ENCODE results near the gene PPCDC. TPM values are rescaled to one million over a fixed set of nuclear protein-coding genes. Genes with fewer than 3 reads are reported as not detected.

The PPCDC gene
- total RNA-seq, 3 donors from 2014 or later, result 12.4 to 18.9 (median 18.2) TPM

DNA sequence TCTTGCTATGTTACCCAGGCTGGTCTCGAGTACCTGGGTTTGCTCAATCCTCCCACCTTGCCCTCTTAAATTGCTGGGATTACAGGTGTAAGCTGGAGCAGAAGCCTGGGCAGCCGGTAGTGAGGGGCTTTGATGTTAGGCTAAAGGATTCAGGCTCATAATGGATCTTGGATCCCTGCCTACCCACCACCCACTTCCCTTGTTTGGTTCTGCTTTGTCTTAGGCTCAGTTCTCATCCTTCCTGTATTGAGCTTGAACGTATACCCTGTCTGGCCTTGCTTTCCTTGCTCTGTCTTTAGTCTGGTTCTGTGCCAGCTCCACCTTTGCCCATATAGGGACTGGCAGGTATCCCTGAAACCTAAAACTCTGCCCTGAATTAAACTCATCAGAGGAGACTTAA is 1.7 kb downstream of the PPCDC start:
- intact Hi-C loops (cut with DNase I, micrococcal nuclease), result loop anchor here (5.0 kb wide), 2 partner anchors 177 to 182 kb away; partner anchors contain the start of gene C15orf39 (in 1 of the 2)
- no peak overlapping the region for H3K4me3 ChIP-seq
- H3K4me1 ChIP-seq (ENCODE audit: low read depth), result peaks cover 20% of the 10 kb centered on the region
- no peaks in the 10 kb centered on the region for H3K36me3 ChIP-seq (ENCODE audit: low read depth)
- H3K9me3 ChIP-seq, result no peaks in the 10 kb centered on the region
- ATAC-seq, result no peak
- TF ChIP-seq CTCF (IDR thresholded peaks at IDR 0.05), result no peak
- peak in 1 of 3 donors; percentile 32 for DNase-seq

- no peak for TF ChIP-seq CTCF (IDR thresholded peaks at IDR 0.05)
- DNase-seq, result no peak
- ATAC-seq, result no peak
- H3K9me3 ChIP-seq, result no peaks in the 10 kb centered on the region
- H3K4me3 ChIP-seq, result no peak overlapping the region
- no peaks in the 10 kb centered on the region for H3K36me3 ChIP-seq (ENCODE audit: low read depth)
- intact Hi-C loops (cut with DNase I, micrococcal nuclease), result loop anchor here (5.0 kb wide), 2 partner anchors 177 to 182 kb away; partner anchors contain the start of gene C15orf39 (in 1 of the 2)
- peaks cover 20% of the 10 kb centered on the region for H3K4me1 ChIP-seq (ENCODE audit: low read depth)
Observed at GRCh38 chr15:75025548-75026260, 2.3 kb downstream of the PPCDC start.

- Histone ChIP-seq H3K4me3 (no peak overlapping the region), H3K9me3 (no peaks in the 10 kb centered on the region), H3K36me3 (ENCODE audit: low read depth) (no peaks in the 10 kb centered on the region), H3K4me1 (ENCODE audit: low read depth) (peaks cover 26% of the 10 kb centered on the region)
- intact Hi-C loops (cut with DNase I, micrococcal nuclease), result loop anchor here (5.0 kb wide), 2 partner anchors 175 to 180 kb away; partner anchors contain the start of gene C15orf39 (in 1 of the 2)
- TF ChIP-seq CTCF (IDR thresholded peaks at IDR 0.05), result no peak
- DNase-seq (peak in 1 of 3 donors; percentile 38), ATAC-seq (no peak)
Observed at GRCh38 chr15:75027551-75027950, 4.2 kb downstream of the PPCDC start.

GRCh38 chr15:75028991-75029377 is 5.6 kb downstream of the PPCDC start:
- no peaks in the 10 kb centered on the region for H3K36me3 ChIP-seq (ENCODE audit: low read depth)
- no peak for TF ChIP-seq CTCF (IDR thresholded peaks at IDR 0.05)
- intact Hi-C loops (cut with DNase I, micrococcal nuclease), result loop anchor here (5.0 kb wide), 2 partner anchors 173 to 178 kb away; partner anchors contain the start of gene C15orf39 (in 1 of the 2)
- ATAC-seq, result peak; percentile 4
- H3K9me3 ChIP-seq, result no peaks in the 10 kb centered on the region
- H3K4me1 ChIP-seq (ENCODE audit: low read depth), result peaks cover 28% of the 10 kb centered on the region
- no peak overlapping the region for H3K4me3 ChIP-seq
- DNase-seq, result no peak

DNA sequence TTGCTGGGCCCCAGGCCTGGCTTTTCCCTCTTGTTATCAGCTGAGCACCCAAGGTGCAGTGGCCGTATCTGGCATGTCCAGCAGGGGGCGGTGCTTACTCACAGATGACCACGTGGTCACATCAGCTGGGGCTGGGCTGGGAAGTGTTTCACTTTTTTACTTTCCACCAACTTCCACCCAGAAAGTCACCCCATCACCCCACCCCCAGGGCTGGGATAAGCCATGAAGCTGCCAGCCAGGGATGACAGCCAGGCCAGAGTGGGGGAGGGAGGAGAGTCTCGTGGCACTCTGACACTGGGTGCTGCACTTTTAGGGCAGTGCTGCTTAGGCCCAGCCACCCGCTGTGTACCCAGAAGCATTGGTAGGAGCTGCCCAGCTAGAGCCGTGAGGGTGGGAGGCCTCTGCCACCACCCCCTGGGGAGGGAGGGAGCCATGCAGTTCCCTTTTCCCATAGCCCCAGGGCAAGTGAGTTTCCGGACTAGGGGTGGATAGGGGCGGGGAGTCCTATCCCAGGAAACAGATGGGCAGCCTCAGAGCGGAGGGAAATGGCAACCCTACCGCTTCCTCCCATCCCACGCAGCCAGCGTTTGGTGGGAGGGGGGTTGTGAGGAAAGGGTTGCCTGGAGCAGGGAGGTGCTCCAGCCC is 6.1 kb downstream of the PPCDC start:
- Histone ChIP-seq H3K36me3 (ENCODE audit: low read depth) (no peaks in the 10 kb centered on the region), H3K4me3 (no peak overlapping the region), H3K4me1 (ENCODE audit: low read depth) (peaks cover 23% of the 10 kb centered on the region), H3K9me3 (no peaks in the 10 kb centered on the region)
- DNase-seq, result peak; percentile 93 to 99 (median 95)
- TF ChIP-seq CTCF (IDR thresholded peaks at IDR 0.05), result peak; percentile 92
- ATAC-seq, result peak; percentile 91
- intact Hi-C loops (cut with DNase I, micrococcal nuclease), result loop anchor here (5.0 kb wide), 2 partner anchors 173 to 178 kb away; partner anchors contain the start of gene C15orf39 (in 1 of the 2)

Measured in mucosa of descending colon (tissue), 3 donors.